Activated gamma-delta T cell treated with Interleukin-2 at 50 U/mL for 16 hours (primary cell): ENCODE results near the gene CYRIA.

ENCODE experiments used
- DNase-seq: peaks from one replicate; pipeline ENCODE4 v3.0.0-alpha.2; 2020

The CYRIA gene

GRCh38 chr2:16665748-16666448 is at the start of gene CYRIA:
Gene CYRIA (minus strand): TSS chr2:16665834. CDS start chr2:16588119, 77,715 bp downstream.
- peak; percentile 28 for DNase-seq

GRCh38 chr2:16713011-16713423 is 47.4 kb upstream of the CYRIA start:
- DNase-seq, result no peak

- DNase-seq, result no peak
Measured at GRCh38 chr2:16709769-16710168, 44.1 kb upstream of the CYRIA start.

- DNase-seq, result no peak
Measured at GRCh38 chr2:16708173-16708572, 42.5 kb upstream of the CYRIA start.

- no peak for DNase-seq
Measured at GRCh38 chr2:16707014-16707623, 41.5 kb upstream of the CYRIA start.

GRCh38 chr2:16700551-16701259 is 35.1 kb upstream of the CYRIA start:
- DNase-seq, result no peak

DNA sequence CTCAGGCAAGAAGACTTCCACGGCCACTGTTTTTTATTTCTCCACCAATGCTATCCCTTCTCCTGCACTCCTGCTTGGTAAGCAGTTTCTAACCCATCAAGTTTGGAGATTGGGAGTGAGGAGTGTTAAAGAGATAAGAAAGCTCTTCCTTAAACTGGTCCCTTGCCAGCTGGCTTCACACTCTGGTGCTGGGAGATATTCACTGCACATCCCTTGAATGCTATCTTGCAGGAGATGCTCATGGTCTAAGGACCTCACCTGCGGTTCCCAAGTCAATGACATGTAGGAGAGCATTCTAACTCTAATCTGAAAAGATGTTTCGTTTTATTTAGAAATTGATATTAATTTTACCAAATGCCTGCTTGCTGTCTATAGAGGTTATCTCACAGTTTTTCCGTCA is 28.2 kb upstream of the CYRIA start:
- DNase-seq, result no peak

DNA sequence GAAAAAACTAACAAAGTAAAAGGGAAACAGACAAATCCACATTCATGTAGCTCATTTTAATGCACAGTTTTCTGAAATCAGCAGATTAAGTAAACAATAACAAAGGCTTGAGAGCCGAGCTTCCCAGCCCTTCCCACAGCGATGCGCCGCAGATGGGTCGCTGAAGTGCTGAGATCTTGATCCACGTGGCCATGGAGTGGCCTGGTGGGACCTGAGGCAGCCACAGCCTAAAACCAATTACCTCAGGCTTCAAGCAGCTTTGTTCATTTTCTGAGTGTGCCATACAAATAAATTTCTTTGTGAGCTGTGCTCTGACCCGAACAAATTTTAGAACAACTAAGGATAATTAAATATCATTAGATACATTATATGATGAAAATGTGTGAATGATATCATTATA is 25.6 kb upstream of the CYRIA start:
- no peak for DNase-seq

- DNase-seq, result no peak
Measured at GRCh38 chr2:16687955-16688354, 22.3 kb upstream of the CYRIA start.

DNA sequence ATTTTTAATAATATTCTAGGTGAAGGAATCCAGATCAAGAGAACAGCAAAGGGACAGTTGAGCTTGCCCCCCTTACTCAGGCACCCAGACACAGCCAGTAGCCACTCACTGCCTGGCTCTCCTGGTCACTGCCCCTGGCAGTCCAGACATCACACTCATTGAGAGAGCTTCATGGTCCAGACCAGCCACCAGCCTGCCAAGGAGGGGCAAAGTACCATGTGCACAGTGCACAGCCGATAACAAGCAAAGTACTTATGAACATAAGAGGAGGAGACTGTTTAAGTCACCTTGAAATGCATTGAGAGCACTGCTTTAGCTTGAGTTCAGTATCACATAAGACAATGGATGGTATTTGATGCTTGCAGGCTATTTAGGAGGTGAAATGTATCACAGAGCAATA is 21.6 kb upstream of the CYRIA start:
- no peak for DNase-seq

GRCh38 chr2:16686641-16687040 is 21.0 kb upstream of the CYRIA start:
- no peak for DNase-seq

DNA sequence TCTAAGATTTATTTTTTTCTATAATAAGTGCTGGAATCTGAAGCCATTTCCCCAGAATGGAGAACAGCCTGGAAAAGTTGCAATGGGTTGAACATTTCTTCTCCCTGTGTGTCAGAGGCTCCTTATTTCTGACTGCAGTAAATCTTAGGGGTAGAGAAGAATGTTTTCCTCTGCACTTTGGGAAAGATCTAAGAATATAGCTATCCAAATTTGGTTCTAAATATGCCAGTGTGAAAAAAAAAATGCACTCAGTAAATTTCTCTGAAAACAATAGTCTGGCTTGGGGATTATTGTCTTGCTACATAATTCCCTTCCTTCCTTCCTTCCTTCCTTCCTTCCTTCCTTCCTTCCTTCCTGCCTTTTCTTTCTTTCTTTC is 19.7 kb upstream of the CYRIA start:
- no peak for DNase-seq

GRCh38 chr2:16684676-16685339 is 19.2 kb upstream of the CYRIA start:
- DNase-seq, result no peak

DNA sequence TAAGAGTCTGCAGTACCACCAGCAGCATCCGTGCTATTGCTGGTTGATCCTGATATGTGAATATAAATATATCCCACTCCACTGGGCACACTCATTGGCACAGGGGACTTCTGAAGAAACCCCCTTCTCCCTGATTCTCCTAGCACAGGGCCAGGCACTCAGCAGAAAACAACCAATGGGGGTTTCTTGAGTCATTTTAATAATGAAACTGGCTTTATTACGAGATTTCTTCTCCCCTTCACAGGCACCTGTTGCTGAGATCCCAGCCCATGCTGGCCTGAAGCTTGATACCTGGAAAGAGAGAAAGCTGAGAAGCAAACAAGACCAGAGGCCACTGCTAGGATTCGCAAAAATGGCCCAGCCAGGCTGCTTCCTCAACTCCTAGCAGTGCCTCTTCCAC is 17.9 kb upstream of the CYRIA start:
- DNase-seq, result no peak

GRCh38 chr2:16682431-16683118 is 16.9 kb upstream of the CYRIA start:
- DNase-seq, result no peak

GRCh38 chr2:16680781-16681180 is 15.1 kb upstream of the CYRIA start:
- no peak for DNase-seq

DNA sequence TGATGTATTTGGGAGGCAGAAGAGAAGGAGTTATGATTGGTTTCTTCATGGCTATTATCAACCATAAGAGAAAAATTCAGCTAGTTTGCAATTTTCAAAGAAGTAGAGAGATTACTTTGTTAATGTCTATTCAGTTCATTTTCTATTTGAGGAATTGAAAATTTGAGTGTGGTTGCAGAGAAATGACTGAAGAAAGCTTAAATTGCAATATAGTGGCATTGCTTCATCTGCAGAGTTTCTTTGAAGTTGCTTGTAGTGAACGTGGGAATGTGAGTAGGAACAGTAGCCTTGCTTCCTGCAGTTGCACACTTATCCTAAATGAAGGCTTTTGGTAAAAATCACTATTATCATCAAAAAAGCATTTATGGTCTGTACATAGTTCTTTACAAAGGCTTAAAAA is 14.7 kb upstream of the CYRIA start:
- no peak for DNase-seq

DNA sequence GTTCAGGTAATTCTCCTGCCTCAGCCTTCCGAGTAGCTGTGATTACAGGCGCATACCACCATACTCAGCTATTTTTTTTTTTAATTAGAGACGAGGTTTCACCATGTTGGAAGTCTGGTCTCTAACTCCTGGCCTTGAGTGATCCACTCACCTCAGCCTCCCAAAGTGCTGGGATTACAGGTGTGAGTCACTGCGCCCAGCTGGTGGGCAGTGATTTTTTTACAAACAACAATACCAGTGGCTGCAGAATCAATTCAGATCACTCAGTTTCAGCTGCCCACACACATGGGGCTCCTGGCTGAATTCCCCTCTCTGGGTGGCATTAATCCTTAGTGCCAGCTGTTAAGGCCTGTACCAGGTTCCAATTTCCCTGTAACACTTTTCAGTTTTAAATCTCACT is 13.3 kb upstream of the CYRIA start:
- no peak for DNase-seq

- no peak for DNase-seq
Measured at GRCh38 chr2:16677875-16678274, 12.2 kb upstream of the CYRIA start.

- no peak for DNase-seq
Measured at GRCh38 chr2:16675781-16676180, 10.1 kb upstream of the CYRIA start.

GRCh38 chr2:16674154-16674553 is 8.5 kb upstream of the CYRIA start:
- DNase-seq, result no peak

- no peak for DNase-seq
Measured at GRCh38 chr2:16671760-16672159, 6.1 kb upstream of the CYRIA start.

- no peak for DNase-seq
Measured at GRCh38 chr2:16669388-16669787, 3.8 kb upstream of the CYRIA start.
